Transverse colon (tissue), 4 donors: ENCODE results near the gene RNASE7.

ENCODE experiments used
- CTCF ChIP-seq, 5 experiments: fragments of 200-600 bp in 3 of 5; fragments of 450-650 bp in 2 of 5; sonication (generic) in 3 of 5; IDR thresholded peaks; 1 replicate in 2 of 5; 2 replicates in 3 of 5; pipeline ENCODE4 v1.5.1; 2016 to 2017; ENCODE audit warnings: antibody characterized with exemption in 5 of 5, inconsistent platforms in 3 of 5, mild to moderate bottlenecking in 2 of 5, moderate library complexity in 1 of 5
- POLR2A ChIP-seq: fragments of 450-650 bp; IDR thresholded peaks from one replicate; pipeline ENCODE4 v1.6.1; 2016; ENCODE audit warnings: antibody characterized with exemption, mild to moderate bottlenecking, moderate library complexity
- POLR2AphosphoS5 ChIP-seq, 3 donors: sonication (generic); formaldehyde crosslinking; IDR thresholded peaks; one replicate each; pipeline ENCODE4 v1.6.1; 2016; ENCODE audit warnings: antibody characterized with exemption in 3 of 3

- peak; percentile 100 for TF ChIP-seq CTCF (IDR thresholded peaks at IDR 0.05)
- no peak for TF ChIP-seq POLR2A
- peak in 2 of 3 donors; percentile 62 to 67 for TF ChIP-seq POLR2AphosphoS5 (IDR thresholded peaks at IDR 0.05)
Observed at GRCh38 chr14:21092273-21093011, 50.3 kb downstream of the RNASE7 start.
